Activated naive CD8-positive, alpha-beta T cell treated with anti-CD3 and anti-CD28 coated beads for 36 hours (primary cell): ENCODE measurements around the gene TMCO6. TPM values are rescaled to one million over a fixed set of nuclear protein-coding genes. Genes with fewer than 3 reads are reported as not detected.
"Not testable (repeated sequence)": the region's sequence is repeated elsewhere in the genome, so short reads cannot be mapped to it uniquely, and the experiment has no call there.

ENCODE experiments used
- DNase-seq: peaks from one replicate; pipeline ENCODE4 v3.0.0; 2021
- H3K27ac Mint-ChIP-seq: one replicate; pipeline ENCODE4 v1.8.0; 2022; ENCODE audit warnings: mild to moderate bottlenecking, moderate library complexity, mixed read lengths
- H3K27me3 Mint-ChIP-seq: one replicate; pipeline ENCODE4 v1.8.0; 2022; ENCODE audit warnings: mild to moderate bottlenecking, mixed read lengths
- H3K36me3 Mint-ChIP-seq: one replicate; pipeline ENCODE4 v1.8.0; 2021; ENCODE audit warnings: mild to moderate bottlenecking, mixed read lengths
- H3K4me1 Mint-ChIP-seq: one replicate; pipeline ENCODE4 v1.8.0; 2021; ENCODE audit warnings: mixed read lengths
- H3K4me3 Mint-ChIP-seq: one replicate; pipeline ENCODE4 v1.8.0; 2022; ENCODE audit warnings: mild to moderate bottlenecking, moderate library complexity, mixed read lengths
- H3K9me3 Mint-ChIP-seq: one replicate; pipeline ENCODE4 v1.8.0; 2022; ENCODE audit warnings: mixed read lengths
- total RNA-seq, 2 experiments: library from RNA; stranded (reverse); gene quantifications; one replicate each; pipeline ENCODE4 v1.2.3, GENCODE V29; 2021

Gene TMCO6
- total RNA-seq, 2 experiments from 2014 or later = 34.4 to 37.4 TPM

GRCh38 chr5:140609126-140609525 lies 30.1 kb upstream of the TMCO6 start:
- no peak for DNase-seq
- Mint-ChIP-seq H3K4me1 (peaks cover 10% of the 10 kb centered on the region), H3K36me3 (peaks cover 3% of the 10 kb centered on the region), H3K27ac (no peak overlapping the region), H3K4me3 (no peak overlapping the region), H3K9me3 (no peaks in the 10 kb centered on the region), H3K27me3 (peaks cover 7% of the 10 kb centered on the region)

GRCh38 chr5:140611020-140611521 lies 28.2 kb upstream of the TMCO6 start:
- Mint-ChIP-seq H3K27ac (no peak overlapping the region), H3K36me3 (peaks cover 3% of the 10 kb centered on the region), H3K4me3 (no peak overlapping the region), H3K4me1 (peaks cover 10% of the 10 kb centered on the region), H3K27me3 (peaks cover 11% of the 10 kb centered on the region), H3K9me3 (no peaks in the 10 kb centered on the region)
- DNase-seq = no peak

DNA sequence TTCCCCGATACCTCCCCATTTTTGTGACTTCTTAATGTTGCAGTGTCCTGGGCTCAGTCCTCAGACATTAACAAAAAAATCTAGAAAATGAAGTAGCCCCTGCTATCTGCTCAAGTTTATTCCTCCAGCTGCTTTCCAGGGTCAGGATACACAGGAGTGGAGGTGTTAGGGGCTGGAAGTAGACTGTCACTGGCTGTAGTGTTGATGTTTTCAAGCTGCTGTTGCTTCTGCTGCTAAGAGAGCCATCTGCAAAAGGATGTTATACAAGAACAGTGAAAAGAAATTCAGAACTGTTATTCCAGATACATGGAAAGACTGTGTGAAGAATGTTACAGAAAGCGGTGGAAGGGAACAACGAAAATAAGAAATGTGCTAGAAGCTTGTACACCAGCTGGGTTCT lies 16.9 kb upstream of the TMCO6 start:
- H3K27ac Mint-ChIP-seq = no peak overlapping the region
- H3K27me3 Mint-ChIP-seq = no peaks in the 10 kb centered on the region
- H3K4me1 Mint-ChIP-seq = no peaks in the 10 kb centered on the region
- no peak overlapping the region for H3K4me3 Mint-ChIP-seq
- DNase-seq = no peak
- no peaks in the 10 kb centered on the region for H3K36me3 Mint-ChIP-seq
- no peaks in the 10 kb centered on the region for H3K9me3 Mint-ChIP-seq

- H3K36me3 Mint-ChIP-seq, DNase-seq, H3K27me3 Mint-ChIP-seq, H3K9me3 Mint-ChIP-seq, H3K4me3 Mint-ChIP-seq, H3K4me1 Mint-ChIP-seq, H3K27ac Mint-ChIP-seq: not testable (repeated sequence)
These were observed 16.2 kb upstream of the TMCO6 start for GRCh38 chr5:140623061-140623460.

GRCh38 chr5:140624886-140625285 lies 14.4 kb upstream of the TMCO6 start:
- not testable (repeated sequence) for H3K4me3 Mint-ChIP-seq, H3K4me1 Mint-ChIP-seq, H3K27me3 Mint-ChIP-seq, DNase-seq, H3K36me3 Mint-ChIP-seq, H3K27ac Mint-ChIP-seq, H3K9me3 Mint-ChIP-seq

DNA sequence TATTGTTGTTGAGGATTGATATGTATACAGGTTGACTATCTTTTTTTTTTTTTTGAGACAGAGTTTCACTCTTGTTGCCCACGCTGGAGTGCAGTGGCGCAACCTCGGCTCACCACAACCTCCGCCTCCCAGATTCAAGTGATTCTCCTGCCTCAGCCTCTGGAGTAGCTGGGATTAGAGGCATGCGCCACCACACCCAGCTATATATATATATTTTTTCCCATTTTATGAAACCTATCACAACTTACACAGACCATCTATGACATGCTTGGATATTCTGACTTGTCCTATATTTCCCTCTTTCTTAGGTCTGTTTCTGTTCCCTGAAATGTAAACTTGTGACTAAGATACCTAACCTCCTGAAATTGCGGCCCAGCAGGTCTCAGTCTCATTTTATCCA lies 11.3 kb upstream of the TMCO6 start:
- Mint-ChIP-seq H3K27me3 (peaks cover 17% of the 10 kb centered on the region), H3K4me3 (no peak overlapping the region), H3K9me3 (peaks cover 3% of the 10 kb centered on the region), H3K36me3 (no peaks in the 10 kb centered on the region), H3K27ac (no peak overlapping the region), H3K4me1 (peaks cover 13% of the 10 kb centered on the region)
- no peak for DNase-seq

DNA sequence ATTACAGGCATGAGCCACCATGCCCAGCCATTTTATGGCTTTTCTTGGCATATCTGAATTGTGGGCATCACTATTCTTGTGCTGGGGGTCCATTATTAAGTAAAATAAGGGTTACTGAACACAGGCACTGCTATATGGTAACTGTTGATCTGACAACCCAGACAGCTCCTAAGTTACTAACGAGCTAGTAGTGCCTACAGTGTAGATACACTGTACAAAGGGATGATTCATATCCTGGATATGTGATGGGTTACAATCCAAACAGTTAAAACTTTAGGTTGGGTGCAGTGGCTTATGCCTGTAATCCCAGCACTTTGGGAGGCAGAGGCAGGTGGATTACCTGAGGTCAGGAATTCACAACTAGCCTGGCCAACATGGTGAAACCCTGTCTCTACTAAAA lies 10.5 kb upstream of the TMCO6 start:
- H3K27ac Mint-ChIP-seq = no peak overlapping the region
- no peak overlapping the region for H3K4me3 Mint-ChIP-seq
- H3K9me3 Mint-ChIP-seq = peaks cover 3% of the 10 kb centered on the region
- H3K4me1 Mint-ChIP-seq = peaks cover 18% of the 10 kb centered on the region
- DNase-seq = no peak
- no peaks in the 10 kb centered on the region for H3K36me3 Mint-ChIP-seq
- peaks cover 23% of the 10 kb centered on the region for H3K27me3 Mint-ChIP-seq

GRCh38 chr5:140630292-140631035 lies 8.8 kb upstream of the TMCO6 start:
- H3K27me3 Mint-ChIP-seq = peaks cover 23% of the 10 kb centered on the region
- peaks cover 3% of the 10 kb centered on the region for H3K9me3 Mint-ChIP-seq
- no peaks in the 10 kb centered on the region for H3K36me3 Mint-ChIP-seq
- no peak overlapping the region for H3K4me3 Mint-ChIP-seq
- no peak overlapping the region for H3K27ac Mint-ChIP-seq
- H3K4me1 Mint-ChIP-seq = peaks cover 28% of the 10 kb centered on the region
- DNase-seq = no peak

DNA sequence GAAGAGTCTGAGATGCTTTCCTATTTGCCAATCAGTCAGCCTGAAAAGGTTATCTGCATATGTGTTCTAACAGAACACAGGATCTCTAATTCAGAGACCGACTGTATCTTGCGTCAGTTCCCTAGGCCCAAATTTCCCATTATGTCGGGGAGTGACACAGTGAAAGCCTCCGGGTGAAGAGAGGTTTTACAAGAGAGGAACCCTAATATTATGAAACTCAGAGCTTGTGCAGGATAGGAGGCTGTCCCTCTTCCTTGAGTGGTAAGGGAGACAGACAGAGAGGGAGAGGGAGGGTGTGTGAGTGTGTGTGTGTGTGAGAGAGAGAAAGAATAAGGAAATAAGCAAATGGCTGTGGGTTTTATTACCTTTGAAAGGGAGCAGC lies 8.2 kb upstream of the TMCO6 start:
- Mint-ChIP-seq H3K4me1 (peaks cover 31% of the 10 kb centered on the region), H3K36me3 (no peaks in the 10 kb centered on the region), H3K27me3 (peaks cover 23% of the 10 kb centered on the region), H3K27ac (no peak overlapping the region), H3K9me3 (peaks cover 3% of the 10 kb centered on the region), H3K4me3 (no peak overlapping the region)
- DNase-seq = no peak

DNA sequence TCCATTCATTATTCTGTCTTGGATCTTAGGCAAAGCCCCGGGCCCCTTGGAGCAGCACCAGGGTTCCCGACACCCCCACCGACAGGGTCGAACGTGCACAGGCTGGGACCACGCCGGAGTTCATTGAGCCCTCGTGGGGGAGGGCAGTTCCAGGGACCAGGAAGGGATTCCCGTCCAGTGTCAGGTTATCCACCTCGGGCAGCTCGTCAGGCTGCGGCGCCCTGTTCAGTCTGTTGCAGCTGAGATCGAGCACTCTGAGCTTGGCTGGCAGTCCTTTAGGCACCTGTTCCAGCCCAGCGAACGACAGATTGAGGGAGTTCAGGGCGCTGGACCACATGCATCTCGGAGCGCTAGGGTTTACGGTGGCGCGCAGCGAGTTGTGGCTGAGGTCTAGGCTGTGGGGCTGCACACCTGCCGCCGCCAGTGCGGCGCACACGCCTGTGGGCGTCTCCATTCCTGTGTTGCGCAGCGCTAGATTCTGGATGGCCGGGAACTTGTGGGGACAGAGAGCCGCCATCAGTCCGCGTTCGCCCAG lies 7.4 kb upstream of the TMCO6 start:
- Mint-ChIP-seq H3K27me3 (peaks cover 23% of the 10 kb centered on the region), H3K4me1 (peaks cover 31% of the 10 kb centered on the region), H3K9me3 (peaks cover 3% of the 10 kb centered on the region), H3K27ac (peak overlapping the region; percentile 69), H3K4me3 (peak overlapping the region; percentile 82), H3K36me3 (no peaks in the 10 kb centered on the region)
- DNase-seq = peak; percentile 40

DNA sequence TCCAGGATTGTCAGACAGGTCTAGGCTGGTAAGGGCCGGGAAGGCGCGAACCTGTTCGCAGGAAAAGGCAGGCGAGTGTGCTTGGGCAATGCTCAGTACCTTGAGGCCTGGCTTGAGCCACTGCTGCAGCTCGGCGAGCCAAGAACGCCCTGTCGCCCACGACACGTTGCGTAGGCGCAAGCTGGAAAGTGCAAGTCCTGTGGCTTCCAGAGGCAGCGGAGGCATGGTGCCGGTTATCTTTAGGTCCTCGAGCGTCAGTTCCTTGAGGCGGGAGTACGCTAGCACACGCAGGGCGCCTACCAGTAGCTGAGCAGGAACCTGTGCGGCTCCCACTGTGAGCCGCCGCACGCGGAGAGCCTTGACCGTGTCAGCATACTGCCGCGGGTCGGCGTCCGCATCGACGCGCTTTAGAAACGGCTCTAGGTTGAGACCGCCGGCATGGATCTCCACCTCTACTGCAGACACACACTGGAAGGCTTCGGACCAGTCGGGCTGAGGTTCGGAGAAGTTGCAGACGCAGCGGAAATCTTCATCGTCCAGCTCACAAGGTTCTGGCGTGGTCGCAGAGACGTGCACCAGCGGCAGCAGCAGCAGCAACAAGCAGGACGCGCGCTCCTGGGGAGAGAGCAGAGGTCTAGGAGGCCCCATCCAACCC lies 6.8 kb upstream of the TMCO6 start:
- Mint-ChIP-seq H3K4me1 (peaks cover 31% of the 10 kb centered on the region), H3K9me3 (peaks cover 3% of the 10 kb centered on the region), H3K27ac (peak overlapping the region; percentile 69), H3K27me3 (peaks cover 23% of the 10 kb centered on the region), H3K36me3 (no peaks in the 10 kb centered on the region), H3K4me3 (peak overlapping the region; percentile 82)
- DNase-seq = peak; percentile 54

DNA sequence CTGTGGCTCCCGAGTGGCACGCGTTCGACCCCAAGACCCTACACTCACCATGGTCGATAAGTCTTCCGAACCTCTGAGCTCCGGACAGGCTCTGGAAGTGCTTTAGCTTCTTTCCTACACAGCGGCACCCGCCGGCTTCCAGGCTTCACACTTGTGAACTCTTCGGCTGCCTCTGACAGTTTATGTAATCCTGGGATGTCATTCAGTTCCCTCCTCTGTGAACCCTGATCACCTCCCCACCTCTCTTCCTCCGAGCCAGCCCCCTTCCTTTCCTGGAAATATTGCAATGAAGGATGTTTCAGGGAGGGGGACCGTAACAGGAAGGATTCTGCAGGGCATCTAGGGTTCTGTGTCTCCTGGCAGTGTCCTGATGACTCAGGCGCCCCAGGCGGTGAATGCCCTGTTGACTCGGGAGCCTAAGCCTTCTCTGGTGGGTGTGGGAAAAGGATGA lies 6.2 kb upstream of the TMCO6 start, which contains the start of gene CD14:
Gene CD14, minus strand, starts transcription at position 155 of the 451 bp plus-strand sequence. Its CDS starts 104 bp downstream, at position 51.
- Mint-ChIP-seq H3K4me3 (peak within 1 kb of the TSS; percentile 82), H3K36me3 (no peaks in the 10 kb centered on the region), H3K4me1 (peaks cover 32% of the 10 kb centered on the region), H3K27ac (peak within 1 kb of the TSS; percentile 69), H3K27me3 (peaks cover 23% of the 10 kb centered on the region), H3K9me3 (peaks cover 2% of the 10 kb centered on the region)
- no peak for DNase-seq

DNA sequence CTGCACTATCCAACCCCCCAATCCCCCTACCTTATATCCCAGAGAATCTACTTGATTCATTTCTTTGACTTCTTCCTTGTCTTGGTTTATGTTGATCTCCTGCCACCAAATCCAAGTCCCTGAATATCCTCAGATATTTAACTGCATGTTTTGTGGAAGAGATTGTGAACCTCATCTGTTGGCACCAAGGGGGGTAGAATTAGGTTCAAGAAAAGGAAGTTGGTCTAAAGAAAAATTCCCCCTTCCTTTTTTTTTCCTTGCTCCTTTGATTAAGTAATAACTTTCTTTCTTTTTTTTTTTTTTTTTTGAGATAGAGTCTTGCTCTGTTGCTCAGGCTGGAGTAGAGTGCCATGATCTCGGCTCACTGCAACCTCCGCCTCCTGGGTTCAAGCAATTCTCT lies 5.8 kb upstream of the TMCO6 start:
- no peak for DNase-seq
- Mint-ChIP-seq H3K27me3 (peaks cover 23% of the 10 kb centered on the region), H3K4me1 (peaks cover 34% of the 10 kb centered on the region), H3K9me3 (no peaks in the 10 kb centered on the region), H3K27ac (no peak overlapping the region), H3K4me3 (peak overlapping the region; percentile 82), H3K36me3 (no peaks in the 10 kb centered on the region)

DNA sequence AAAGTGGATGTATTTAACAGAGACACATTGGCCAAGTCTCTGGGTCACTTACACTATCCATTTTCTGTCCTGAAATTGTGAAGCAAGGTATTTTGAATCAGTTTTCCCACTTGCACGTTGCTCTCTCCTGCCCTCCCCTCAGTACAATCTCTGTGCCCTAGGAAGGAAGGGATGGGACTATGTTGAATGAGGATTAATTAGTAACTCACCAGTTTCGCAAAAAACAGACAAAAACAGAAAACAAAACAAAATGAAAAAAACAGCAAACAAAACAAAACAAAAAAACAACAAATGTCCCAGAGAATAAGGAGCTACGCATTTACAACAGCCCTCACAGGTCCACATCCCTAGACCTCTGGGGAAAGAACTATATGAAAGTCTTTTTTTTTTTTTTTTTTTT lies 5.1 kb upstream of the TMCO6 start:
- H3K27me3 Mint-ChIP-seq = peaks cover 23% of the 10 kb centered on the region
- H3K4me3 Mint-ChIP-seq = no peak overlapping the region
- H3K36me3 Mint-ChIP-seq = no peaks in the 10 kb centered on the region
- H3K27ac Mint-ChIP-seq = no peak overlapping the region
- DNase-seq = no peak
- H3K9me3 Mint-ChIP-seq = no peaks in the 10 kb centered on the region
- peaks cover 40% of the 10 kb centered on the region for H3K4me1 Mint-ChIP-seq
